Measurements from ENCODE around the gene TRIM47.

- TF ChIP-seq CTCF (IDR thresholded peaks at IDR 0.05) (no peak), POLR2A (IDR thresholded peaks at IDR 0.05) (no peak)
Observed at GRCh38 chr17:75875182-75875939, 3.0 kb downstream of the TRIM47 start.
